HG02610 (cell line): ENCODE measurements around the gene RABGAP1L.
A peak's percentile ranks its signal among the peaks of the same experiment; 100 is the strongest.
"Not testable (repeated sequence)": the region's sequence is repeated elsewhere in the genome, so short reads cannot be mapped to it uniquely, and the experiment has no call there.

Experiments
- ATAC-seq: cut with Tn5 transposase; IDR thresholded peaks from one replicate; pipeline ENCODE4 v1.9.1; 2021; ENCODE audit warnings: mild to moderate bottlenecking, moderate library complexity; ENCODE audit not compliant: unreplicated experiment

RABGAP1L gene

DNA sequence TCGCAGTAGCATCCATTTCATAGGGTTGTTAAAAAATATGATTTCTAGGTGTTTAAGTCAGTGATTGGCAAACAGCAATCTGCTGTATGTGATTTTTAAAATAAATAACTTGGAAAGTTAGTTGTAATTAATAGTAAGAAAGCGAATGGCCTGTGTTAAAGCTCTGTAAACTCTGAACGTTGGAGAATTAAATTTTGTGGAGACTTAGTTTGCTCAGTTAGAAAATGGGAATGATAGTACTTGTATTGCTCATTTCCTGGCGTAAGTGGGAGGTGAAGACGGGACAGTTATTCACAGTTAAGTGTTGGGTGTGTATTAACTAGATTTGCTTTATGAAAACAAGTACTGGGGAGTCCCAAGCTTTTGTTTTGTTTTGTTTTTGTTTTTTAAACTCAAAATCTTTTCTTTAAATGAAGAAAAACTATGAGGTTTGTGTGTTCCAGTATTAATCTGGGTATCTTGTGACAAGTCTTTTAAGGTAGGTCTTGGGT lies 841.4 kb downstream of the RABGAP1L start:
- no peak for ATAC-seq

DNA sequence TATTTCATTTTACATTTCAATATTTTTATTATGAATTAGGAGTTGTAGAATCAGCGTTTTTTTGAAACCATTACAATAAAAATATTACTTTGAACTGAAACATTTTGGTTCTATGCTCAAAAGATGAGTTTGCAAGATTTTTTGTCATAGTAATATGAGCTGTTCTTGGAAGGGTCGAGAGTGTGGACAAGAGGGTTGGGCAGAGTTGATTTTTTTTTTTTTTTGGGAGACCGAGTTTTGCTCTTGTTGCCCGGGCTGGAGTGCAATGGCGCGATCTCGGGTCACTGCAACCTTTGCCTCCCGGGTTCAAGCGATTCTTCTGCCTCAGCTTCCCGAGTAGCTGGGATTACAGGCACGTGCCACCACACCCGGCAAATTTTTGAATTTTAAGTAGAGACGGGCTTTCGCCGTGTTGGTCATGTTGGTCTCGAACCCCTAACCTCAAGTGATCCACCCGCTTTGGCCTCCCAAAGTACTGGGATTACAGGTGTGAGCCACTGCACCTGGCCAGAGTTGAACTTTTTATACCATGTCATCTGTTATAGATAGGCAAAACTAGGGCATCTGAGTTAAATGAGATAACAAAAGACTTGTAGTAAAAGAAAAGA lies 843.7 kb downstream of the RABGAP1L start:
- no peak for ATAC-seq

DNA sequence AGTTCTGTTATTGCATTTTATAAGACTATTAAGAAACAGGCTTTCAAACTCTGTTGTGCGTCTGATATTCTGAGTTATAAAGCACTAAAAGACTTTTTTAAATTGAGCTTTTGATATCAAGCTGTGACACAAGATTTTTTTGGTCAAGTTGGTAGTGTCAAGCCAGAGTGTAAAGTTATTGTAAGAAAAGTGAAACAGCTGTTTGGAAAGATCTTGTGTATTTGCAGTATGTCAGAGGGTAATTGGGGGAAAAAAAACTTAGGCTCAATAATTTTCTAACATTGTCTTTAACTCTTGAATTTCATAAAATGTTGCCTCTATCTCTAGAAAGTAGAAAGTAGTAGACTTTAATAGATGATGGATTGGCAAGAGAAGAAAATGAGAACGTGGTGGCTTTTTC lies 844.2 kb downstream of the RABGAP1L start:
- ATAC-seq: no peak

DNA sequence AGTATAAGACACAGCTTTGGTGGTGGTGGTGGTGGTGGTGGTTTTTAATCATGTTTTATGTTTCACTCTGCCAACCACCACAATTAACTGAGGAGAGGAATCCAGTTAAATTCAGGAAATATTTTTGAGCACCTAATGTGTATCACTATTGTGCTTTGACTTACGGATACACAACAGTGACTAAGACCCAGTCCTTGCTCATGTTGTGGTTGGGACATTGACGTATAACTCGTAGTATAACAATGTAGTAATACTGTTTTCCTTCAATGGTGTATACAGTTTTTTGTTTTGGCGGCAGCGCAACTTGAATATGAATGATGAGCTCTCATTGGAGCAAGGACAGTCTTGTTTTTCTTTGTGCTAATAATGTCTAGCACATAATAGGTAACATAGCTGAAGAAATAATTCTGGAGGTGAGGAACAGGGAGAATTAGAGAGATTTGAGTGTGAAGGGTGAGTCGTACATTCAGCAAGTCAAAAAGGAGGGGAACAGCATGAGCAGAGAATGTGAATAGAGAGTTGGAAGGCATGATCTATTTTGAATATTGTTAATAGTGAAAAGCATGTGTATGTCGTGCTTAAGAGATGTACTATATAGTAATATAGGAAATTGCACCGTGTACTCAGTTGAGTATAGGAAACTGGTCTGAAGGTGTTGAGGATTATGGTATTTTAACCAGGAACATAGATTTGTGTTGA lies 845.9 kb downstream of the RABGAP1L start:
- ATAC-seq: no peak

DNA sequence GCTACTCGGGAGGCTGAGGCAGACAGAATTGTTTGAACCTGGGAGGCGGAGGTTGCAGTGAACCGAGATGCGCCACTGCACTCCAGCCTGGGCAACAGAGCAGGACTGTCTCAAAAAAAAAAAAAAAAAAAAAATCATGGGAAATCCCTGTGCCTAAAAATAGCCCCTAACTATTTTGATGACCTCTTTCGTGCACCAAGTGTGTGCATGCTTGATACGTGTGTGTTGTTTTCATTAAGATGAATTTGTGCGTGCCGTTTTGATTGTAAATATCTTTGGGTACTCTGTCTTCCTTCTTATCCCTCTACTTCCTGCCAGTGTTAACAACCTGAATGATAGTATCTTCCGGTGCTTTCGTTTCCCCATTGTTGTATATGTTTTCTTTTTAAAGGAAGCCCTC lies 850.2 kb downstream of the RABGAP1L start:
- no peak for ATAC-seq

DNA sequence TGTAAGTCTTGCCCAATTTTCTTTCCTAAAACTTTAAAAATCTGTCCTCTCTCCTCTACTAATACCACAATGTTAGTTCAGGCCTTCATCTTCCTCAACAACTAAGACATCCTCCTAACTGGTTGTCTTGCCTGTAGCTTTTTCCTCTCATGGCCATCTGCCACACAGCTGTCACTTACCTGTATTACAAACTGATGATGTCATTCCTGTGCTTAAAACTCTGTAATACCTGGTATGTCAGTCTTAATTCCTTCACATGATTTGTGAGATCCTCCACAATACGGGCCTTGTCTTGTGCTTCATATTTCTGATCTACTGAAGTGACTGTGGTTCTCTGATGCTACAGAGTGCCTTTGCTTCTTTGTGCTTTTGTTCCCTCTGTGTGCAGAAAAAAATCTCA lies 854.1 kb downstream of the RABGAP1L start:
- no peak for ATAC-seq

DNA sequence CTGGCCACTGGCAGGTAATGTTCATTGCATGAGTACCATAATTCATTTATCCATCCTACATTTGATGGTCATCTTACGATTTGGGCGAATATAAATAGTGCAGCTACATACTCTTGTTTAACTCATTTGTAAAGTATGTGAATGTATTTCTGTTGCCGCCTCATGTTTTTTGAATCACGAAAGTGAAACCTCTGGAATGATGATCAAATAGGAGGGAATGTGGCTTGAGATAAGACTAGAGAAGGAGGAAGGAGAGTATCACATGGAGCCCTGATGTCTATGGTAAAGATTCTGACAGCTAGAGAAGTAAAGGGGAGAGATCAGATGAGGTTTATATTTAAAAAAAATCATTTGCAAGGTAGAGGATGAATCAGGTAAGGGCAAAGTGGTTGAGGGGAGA lies 855.9 kb downstream of the RABGAP1L start:
- no peak for ATAC-seq

DNA sequence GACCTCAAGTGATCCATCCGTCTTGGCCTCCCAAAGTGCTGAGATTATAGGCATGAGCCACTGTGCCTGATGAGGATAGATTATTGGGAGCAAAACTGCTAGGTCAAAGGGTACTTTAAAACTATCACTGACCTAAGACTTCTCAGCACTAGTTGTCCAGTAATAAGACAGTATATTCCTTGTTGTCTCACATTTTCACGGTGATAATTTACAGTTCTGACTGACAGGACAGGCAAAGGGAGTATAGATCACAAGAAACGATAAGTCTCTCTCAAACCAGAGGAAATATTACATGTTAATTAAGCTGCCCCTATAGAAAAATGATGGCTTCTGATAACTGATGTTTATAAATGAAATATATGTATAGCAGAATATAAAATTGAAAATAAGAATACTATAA lies 860.2 kb downstream of the RABGAP1L start:
- ATAC-seq: no peak

DNA sequence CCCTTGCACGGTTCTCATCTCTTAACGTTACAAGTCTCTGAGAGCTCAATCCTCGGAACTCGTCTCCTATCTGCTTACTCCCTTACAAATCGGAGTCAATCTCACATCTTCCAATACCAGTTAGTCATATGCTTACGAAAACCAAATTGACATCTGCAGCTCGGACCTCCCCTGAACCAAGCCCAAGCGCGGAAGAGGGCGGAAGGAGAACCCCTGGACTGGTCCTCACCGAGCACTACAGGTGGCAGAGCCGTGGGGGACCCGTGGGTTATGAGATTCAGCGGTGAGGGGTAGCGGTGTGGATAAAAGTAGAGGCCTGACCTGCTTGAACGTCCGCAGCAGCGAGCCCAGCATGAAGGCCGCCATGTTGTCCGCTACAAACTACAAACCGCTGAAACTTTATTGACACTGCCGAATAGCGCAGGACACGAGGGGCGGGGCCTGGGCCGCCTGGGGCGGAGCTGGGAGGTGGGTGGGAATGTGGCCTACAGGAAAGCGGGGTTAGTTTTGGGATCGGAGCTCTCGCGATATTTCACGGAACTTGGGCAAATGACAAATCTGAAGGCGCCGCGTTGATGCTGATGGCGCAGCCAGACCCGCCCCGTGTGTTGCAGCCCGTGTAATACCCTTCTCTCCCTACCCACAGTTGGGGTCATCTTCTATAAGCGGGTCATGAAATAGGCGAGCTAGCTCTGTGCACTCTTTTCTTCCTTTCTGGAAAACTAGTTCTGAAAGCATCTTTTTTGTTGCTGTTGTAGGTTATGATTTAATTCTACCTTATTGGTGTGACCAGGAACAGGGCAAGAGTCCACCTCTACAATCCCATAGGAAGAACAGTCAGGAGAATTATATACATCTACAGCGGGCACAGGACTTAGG lies 864.0 kb downstream of the RABGAP1L start, which contains the start of gene MRPS14:
TSS of gene MRPS14 (minus strand) at position 383 of the 879 bp plus-strand sequence. CDS start at position 366, 17 bp downstream.
- peak; percentile 94 for ATAC-seq

DNA sequence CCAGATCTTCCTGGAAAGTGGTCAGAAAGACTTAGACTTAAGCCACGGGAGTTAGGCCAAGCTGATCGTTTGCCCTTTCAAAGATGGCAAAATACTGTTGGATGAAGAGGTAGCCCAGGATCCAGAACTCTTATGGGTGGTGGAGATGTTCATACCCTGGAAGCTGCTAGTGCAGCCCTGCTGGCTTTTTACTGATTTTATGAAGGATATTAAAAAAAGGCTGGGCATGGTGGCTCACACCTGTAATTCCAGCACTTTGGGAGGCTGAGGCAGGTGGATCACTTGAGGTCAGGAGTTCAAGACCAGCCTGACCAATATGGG lies 864.6 kb downstream of the RABGAP1L start:
- not testable (repeated sequence) for ATAC-seq

DNA sequence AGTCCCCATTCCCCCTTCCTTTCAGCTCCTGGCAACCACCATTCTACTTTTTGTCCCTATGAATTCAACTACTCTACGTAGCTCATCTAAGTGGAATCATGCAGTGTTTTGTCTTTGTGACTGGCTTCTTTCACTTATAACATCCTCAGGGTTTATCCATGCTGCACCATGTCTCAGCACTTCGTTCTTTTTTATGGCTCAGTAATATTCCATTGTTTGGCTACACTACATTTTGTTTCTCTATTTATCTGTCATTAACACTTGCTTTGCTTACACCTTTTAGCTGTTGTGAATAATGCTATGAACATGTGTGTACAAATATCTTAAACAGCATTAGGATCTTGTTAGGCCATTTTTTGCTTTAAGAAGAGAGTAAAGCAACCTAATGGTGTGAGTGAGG lies 865.5 kb downstream of the RABGAP1L start:
- ATAC-seq: no peak

DNA sequence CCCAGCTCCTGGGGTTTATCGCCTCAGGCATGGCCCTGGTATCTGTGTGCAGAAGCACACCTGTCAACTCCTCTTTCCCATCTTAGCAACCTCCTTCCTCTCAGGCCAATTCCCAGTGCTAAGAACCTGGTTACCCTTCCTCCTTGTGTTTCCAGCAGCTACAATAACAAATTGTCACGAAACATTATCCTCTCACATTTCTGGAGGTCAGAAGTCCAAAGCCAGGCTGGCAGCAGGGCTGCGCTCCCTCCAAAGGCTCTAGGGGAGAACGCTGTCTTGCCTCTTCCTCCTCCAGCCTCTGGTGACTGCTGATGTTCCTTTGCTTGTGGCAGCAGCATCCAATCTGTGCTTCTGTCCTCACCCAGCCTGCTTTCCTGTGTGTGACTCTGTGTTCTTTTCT lies 874.6 kb downstream of the RABGAP1L start:
- ATAC-seq: no peak

DNA sequence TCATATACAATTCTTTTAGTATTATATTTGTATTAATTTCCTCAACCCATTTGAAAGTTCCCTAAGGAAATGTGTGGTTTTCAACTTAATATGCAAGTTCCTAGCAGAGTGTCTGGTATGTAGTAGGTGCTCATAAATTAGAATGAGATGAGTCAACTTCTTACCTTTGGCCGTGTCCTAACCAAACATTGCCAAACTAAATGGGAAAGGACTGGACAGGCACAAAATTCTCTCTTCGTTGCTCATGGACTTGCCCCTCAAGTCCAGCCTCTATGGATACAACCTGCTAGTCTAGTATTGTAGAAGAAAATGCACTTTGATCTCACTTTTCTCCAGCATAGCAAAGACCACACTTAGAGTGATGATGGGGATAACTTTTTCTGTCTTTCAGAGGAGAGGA lies 875.5 kb downstream of the RABGAP1L start:
- ATAC-seq: no peak

DNA sequence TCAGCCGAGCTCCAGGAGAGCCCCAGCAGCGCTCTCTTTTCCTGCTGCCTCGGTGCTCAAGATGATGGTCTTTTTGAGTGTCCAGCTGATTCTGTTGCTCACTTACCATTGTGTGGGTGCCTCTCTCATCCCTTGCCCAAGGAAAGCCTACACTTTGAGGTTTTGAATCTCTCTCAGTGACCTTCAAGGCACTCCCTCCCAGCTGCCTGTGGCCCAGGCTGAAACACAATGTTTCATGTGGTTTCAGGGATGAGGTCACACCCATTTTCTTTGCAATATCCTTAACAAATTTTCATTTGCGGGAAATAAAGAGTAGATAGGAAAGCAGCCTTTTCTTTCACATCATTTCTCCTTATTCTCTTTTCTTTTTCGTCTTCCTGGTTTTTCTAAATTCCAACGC lies 876.5 kb downstream of the RABGAP1L start:
- no peak for ATAC-seq

DNA sequence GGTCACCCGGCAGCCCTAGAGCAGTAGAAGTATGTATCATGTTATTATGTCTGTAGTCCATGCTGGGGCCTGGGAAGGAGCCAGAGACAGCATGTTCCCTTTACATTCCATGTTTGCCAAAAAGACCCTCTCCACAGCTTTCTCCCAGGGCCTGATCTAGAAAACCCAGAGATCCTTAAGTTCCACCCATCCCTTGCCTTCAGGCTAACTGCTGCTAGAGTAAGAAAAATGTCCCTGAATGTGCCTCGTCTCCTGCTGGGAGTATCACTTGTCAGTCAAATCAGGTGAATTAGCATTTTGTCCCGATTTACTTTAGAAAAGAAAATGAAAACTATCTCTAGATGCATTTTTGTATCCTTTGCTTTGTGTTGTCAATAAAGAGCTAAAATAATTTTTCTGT lies 877.2 kb downstream of the RABGAP1L start:
- no peak for ATAC-seq

DNA sequence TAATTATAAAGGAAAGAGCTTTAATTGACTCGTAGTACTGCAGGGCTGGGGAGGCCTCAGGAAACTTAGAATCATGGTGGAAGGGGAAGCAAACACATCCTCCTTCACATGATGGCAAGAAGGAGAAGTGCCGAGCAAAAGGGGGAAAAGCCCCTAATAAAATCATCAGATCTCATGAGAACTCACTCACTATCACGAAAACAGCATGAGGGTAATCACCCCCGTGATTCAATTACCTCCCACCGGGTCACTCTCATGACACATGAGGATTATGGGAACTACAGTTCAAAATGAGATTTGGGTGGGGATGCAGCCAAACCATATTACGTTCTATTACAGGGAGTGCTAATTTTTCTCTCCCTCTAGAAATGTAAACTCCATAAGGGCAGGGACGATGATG lies 878.1 kb downstream of the RABGAP1L start:
- no peak for ATAC-seq

DNA sequence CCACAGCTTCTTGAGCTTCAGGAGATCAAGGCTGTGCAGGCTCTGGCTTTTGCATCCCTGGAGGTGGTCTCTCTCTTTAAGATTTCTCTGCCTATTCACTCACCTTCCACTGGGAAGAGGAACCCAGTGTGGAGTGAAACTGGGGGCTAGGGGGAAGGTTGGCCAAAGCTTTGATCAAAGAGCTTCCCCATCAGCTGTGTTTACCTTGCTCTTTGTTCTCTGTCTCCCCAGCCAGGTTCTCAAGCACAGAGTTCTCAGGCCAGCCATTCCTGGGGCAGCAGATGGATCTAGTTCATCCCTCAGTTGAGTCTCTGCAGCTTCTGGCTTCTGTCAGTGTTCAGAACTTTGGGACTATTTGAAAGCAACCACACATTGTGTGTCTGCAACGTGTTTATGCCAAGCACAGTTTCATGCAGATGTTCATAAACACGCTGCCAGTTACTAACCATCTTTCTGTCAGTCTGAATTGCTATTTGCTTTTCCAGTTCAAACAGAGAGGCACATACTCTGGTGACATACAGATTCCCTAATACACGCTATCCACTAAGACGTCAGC lies 881.1 kb downstream of the RABGAP1L start:
- ATAC-seq: no peak

DNA sequence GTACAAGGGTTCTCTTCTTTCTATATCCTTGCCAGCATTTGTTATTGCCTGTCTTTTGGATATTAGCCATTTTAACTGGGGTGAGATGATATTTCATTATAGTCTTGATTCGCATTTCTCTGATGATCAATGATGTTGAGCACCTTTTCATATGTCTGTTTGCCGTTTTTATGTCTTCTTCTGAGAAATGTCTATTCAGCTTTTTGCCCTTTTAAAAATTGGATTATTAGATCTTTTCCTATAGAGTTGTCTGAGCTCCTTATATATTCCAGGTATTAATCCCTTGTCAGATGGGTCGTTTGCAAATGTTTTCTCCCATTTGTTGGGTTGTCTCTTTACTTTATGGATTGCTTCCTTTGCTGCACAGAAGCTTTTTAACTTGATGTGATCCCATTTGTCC lies 883.3 kb downstream of the RABGAP1L start:
- no peak for ATAC-seq

DNA sequence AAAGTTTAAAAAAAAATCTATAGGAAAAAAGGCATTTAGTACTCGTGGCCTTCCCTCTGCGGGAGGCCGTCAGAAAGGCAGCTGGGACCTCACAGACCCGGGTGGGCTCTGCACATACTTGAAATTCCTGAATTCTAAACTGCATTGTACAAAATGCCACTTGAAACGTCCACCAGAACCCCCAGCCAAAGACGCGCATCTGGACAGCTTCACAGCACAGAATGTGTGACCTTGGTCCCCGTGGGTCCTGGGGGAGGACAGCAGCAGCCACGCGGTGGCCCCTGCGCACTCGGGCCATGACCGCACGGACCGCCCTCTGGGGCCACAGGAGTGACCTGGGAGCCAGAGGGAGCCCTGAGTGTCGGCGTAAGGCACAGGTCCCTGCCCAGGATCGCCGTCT lies 884.5 kb downstream of the RABGAP1L start:
- no peak for ATAC-seq

DNA sequence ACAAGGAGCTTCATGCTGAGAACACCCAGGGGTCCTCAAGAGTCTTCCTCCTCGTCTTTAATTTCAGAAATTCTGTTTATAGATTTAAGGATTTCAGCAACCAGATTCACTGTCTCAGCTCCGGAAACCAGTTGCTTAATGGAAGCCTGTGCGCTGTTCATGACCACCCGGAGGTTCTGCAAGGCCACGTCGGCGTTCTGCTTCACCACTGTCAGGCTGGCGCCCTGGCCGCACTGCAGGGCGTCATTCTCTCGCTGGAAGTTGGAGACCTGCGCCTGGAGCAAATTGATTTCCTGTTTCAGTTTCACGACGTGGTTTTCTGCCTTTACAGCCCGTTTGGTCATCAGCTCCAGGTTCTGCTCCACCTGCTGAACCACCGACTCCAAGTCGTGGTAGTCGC lies 885.3 kb downstream of the RABGAP1L start:
- not testable (repeated sequence) for ATAC-seq
